Measurements from ENCODE around the gene PRKG1. TPM values are rescaled to one million over a fixed set of nuclear protein-coding genes. Genes with fewer than 3 reads are reported as not detected.

The PRKG1 gene
- total RNA-seq, 1 experiment from 2014 or later: 10.4 TPM

GRCh38 chr10:52064084-52064845 is 990.0 kb downstream of the PRKG1 start:
- H3K27me3 ChIP-seq (ENCODE audit: insufficient read depth, low read length): no peaks in the 10 kb centered on the region
- H4K5ac ChIP-seq (ENCODE audit: insufficient read length, low read depth, low read length): no peak overlapping the region
- H2BK12ac ChIP-seq (ENCODE audit: insufficient read length, low read depth, low read length): no peak overlapping the region
- no peak overlapping the region for H3K4me2 ChIP-seq (ENCODE audit: insufficient read depth, insufficient read length, low read length)
- H3K79me2 ChIP-seq (ENCODE audit: insufficient read depth, low read length): no peaks in the 10 kb centered on the region
- H4K20me1 ChIP-seq (ENCODE audit: control insufficient read depth, insufficient read depth, insufficient read length): no peaks in the 10 kb centered on the region
- TF ChIP-seq CTCF (conservative IDR thresholded peaks at IDR 0.05): no peak
- Mint-ChIP-seq H3K4me3 (no peak overlapping the region), H3K27ac (no peak overlapping the region; a peak in 1 of 7 replicates), H3K9me3 (0 out of 5 replicates have a peak, but pooled peaks cover 0 to 1% of the 10 kb centered on the region in 2 experiments), H3K36me3 (ENCODE audit: insufficient read depth in 1 of 3, low read depth in 3 of 3) (peaks cover 5 to 14% (median 7%) of the 10 kb centered on the region in 3 experiments; a peak in 6 of 7 replicates), H3K4me1 (peaks cover 8 to 10% of the 10 kb centered on the region in 2 experiments), H3K27me3 (ENCODE audit: low read depth) (no peaks in the 10 kb centered on the region)
- H2AFZ ChIP-seq (ENCODE audit: low read length): no peak overlapping the region
- no peak overlapping the region for H2BK20ac ChIP-seq (ENCODE audit: low read depth, low read length, poor library complexity, severe bottlenecking)
- no peak overlapping the region for H3K18ac ChIP-seq (ENCODE audit: insufficient read length, low read depth, low read length)
- H3K23me2 ChIP-seq (ENCODE audit: insufficient read length, low read depth, low read length, poor library complexity, severe bottlenecking): no peaks in the 10 kb centered on the region
- no peaks in the 10 kb centered on the region for H3K79me1 ChIP-seq (ENCODE audit: insufficient read depth, low read depth, low read length, poor library complexity, severe bottlenecking)
- H3K4ac ChIP-seq (ENCODE audit: low read depth, low read length): no peak overlapping the region
- no peaks in the 10 kb centered on the region for H3K4me1 ChIP-seq (ENCODE audit: insufficient read depth, low read length)
- H2BK120ac ChIP-seq (ENCODE audit: low read depth, low read length, poor library complexity, severe bottlenecking): no peak overlapping the region
- no peaks in the 10 kb centered on the region for H3K9me3 ChIP-seq (ENCODE audit: control insufficient read depth, low read depth, low read length)
- no peak for DNase-seq
- H3K14ac ChIP-seq (ENCODE audit: insufficient read depth, low read length): no peak overlapping the region; the same call in 1 of the 2 replicates
- no peak overlapping the region for H4K91ac ChIP-seq (ENCODE audit: insufficient read length, low read depth, low read length)
- no peak overlapping the region for H3K27ac ChIP-seq (ENCODE audit: insufficient read length, low read depth, low read length)
- H3T11ph ChIP-seq (ENCODE audit: low read length): no peak overlapping the region
- H2AK5ac ChIP-seq (ENCODE audit: insufficient read length, low read length): no peak overlapping the region
- WGBS (ENCODE audit: extremely low coverage, insufficient read length, low lambda C conversion rate): no CpG with 5 or more reads among the region's 9 CpGs
- no peak overlapping the region for H3K56ac ChIP-seq (ENCODE audit: insufficient read length, low read depth, low read length)
- H3K9ac ChIP-seq (ENCODE audit: extremely low read depth, insufficient read length, low read length): no peak overlapping the region
- H2BK15ac ChIP-seq (ENCODE audit: low read depth, low read length): no peak overlapping the region; the same call in 1 of the 2 replicates
- H3K23ac ChIP-seq (ENCODE audit: insufficient read length, low read depth, low read length): no peak overlapping the region
- H2BK5ac ChIP-seq (ENCODE audit: insufficient read length, low read length): no peak overlapping the region
- H4K8ac ChIP-seq (replicated peaks; ENCODE audit: insufficient read length, low read depth, low read length): no peak overlapping the region

All from H9 (cell line).